Islet precursor cell (in vitro differentiated cells): ENCODE results near the gene COL7A1.
A peak's percentile ranks its signal among the peaks of the same experiment; 100 is the strongest.

Experiments used
- DNase-seq: peaks from one replicate; pipeline ENCODE4 v3.0.0-alpha.2; 2018

COL7A1 gene

GRCh38 chr3:48595075-48595525 lies at the start of gene COL7A1:
Gene COL7A1, minus strand, starts transcription at chr3:48595329. Its CDS starts 170 bp downstream, at chr3:48595159.
- no peak for DNase-seq

DNA sequence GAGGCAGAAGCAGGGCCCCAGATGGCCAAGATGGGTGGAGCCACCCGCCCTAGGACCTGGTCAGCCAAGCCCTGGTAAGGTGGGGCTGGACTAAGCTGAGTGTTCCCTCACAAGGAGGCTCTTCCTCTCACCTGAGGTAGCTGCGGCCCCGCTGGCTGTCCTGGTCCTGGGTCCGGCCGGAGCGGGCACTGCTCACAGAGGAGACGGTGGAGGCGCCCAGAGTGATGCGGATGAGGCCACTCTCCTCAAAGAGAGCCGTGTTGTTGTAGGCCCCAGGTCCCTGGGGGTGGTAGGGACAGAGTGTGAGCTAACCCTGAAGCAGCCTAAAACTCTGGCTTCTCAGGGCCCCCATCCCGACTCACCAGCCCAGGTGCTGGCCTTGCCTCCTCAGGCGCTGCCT lies 47.5 kb upstream of the COL7A1 start:
- no peak for DNase-seq

DNA sequence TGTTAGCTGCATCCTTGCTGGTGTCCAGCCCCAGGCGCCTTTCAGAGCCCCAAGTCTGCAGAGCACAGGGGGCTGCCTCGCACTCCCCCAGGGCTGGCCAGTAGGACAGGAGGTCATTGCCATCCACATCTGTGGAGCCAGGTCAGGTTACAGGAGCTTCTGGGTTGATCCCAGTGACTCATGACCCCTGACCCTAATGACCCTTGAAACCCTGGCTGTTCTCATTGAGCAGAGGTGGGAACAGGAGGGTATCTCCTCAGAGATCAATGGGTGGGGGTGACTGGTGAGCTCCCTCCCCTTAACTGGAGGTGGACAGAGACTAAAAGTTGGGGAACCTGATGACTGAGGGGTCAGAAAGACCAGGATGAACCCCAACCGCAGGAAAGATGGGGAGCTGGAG lies 46.3 kb upstream of the COL7A1 start:
- no peak for DNase-seq

DNA sequence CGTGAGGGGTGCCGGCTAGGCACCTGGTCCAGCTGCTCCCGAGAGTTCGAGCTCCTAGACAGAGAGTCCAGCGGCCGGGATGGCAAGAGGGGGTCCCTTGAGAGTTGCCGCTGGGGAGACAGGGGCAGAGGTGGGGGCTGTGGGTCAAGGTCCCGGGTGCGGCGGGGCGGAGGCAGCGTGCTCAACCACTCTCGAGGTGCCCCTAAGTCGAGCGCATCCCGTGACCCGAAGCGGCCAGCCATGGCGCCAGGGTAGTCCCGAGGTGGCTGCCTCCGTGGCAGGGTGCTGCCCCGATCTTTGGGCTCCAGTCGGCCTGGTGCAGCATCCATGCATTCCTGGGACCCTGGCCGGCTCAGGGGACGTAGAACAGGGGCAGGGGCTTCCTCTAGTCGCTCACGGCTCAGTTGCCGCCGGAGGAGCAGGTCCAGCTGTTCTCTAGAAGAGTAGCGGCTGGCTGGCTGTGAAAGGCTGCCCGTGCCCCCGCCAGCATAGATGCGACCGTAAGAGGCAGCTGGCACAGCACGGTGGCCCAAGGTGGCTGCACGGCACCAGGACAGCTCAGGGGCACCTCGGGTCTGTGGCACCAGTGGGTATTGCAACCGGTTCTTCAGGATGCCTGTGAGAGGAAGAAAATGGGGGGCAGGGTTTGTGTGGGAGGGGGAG lies 44.9 kb upstream of the COL7A1 start:
- DNase-seq: no peak

DNA sequence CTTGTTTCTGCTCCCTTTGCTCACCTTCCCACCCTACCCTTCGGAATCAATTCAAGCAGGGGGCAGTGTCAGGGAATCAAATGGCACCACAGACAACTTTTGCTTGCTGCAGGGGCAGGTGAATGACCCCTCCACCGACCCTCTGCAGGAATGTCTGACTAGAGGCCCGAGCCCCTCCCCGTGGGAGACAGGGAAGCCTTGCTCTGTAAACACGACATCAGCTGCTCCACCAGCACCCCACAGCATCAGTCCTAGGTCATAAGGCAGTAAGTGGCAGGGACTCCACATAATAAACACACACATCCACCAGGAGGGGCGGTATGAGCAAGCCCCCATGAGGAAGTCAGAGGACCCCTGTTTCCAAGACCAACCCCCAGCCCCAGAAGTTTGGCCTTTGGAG lies 42.2 kb upstream of the COL7A1 start:
- no peak for DNase-seq

DNA sequence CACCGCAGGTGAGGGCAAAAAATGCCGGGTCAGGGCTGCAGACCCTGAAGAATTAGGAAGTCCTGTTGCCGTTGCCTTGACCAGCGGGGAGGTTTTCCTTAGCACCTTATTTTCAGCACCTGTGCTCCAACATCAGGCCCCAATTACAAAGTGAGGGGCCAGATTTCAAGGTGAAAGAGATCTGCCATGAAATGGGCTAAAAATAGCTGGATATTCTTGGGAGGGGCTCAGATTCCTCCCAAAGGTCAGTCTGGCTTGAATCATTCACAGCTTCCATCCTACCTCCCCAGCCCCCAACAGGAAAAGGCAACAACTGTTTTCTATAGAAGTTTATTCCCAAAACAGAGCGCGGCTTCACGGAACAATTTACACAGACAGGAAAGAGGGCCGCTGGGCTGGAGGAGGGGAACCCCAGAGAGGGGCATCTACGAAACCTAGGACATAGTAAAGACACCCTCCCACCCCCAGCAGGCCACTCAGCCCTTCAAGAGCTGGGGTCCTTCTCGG lies 41.1 kb upstream of the COL7A1 start:
- no peak for DNase-seq

- peak; percentile 99 for DNase-seq
Observed at GRCh38 chr3:48635222-48636021, 40.3 kb upstream of the COL7A1 start, which contains the start of gene SLC26A6. Gene SLC26A6, minus strand, starts transcription at chr3:48635461. Its CDS starts 68 bp downstream, at chr3:48635393.

- peak; percentile 82 for DNase-seq
Observed at GRCh38 chr3:48634661-48635221, 39.6 kb upstream of the COL7A1 start.

GRCh38 chr3:48633743-48634142 lies 38.6 kb upstream of the COL7A1 start:
- DNase-seq: no peak

DNA sequence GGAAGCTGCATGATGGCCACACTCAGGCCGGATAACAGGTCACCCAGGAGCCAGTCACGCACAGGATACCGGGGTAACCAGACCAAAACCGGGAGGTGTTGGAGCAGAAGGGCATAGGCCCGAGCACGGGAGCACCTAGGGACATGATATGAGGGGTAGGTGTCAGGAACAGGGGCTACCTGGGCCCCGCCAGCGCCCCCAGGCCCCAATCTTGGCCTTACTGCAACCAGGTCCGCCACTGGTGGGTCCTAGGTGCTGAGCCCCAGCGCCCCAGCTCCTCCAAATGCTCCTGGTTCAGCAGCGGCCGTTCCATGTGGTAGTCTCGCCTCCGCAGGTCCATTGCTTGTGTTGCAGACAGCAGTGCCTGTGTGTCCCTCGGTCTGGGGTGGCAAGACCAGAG lies 38.1 kb upstream of the COL7A1 start:
- DNase-seq: no peak

DNA sequence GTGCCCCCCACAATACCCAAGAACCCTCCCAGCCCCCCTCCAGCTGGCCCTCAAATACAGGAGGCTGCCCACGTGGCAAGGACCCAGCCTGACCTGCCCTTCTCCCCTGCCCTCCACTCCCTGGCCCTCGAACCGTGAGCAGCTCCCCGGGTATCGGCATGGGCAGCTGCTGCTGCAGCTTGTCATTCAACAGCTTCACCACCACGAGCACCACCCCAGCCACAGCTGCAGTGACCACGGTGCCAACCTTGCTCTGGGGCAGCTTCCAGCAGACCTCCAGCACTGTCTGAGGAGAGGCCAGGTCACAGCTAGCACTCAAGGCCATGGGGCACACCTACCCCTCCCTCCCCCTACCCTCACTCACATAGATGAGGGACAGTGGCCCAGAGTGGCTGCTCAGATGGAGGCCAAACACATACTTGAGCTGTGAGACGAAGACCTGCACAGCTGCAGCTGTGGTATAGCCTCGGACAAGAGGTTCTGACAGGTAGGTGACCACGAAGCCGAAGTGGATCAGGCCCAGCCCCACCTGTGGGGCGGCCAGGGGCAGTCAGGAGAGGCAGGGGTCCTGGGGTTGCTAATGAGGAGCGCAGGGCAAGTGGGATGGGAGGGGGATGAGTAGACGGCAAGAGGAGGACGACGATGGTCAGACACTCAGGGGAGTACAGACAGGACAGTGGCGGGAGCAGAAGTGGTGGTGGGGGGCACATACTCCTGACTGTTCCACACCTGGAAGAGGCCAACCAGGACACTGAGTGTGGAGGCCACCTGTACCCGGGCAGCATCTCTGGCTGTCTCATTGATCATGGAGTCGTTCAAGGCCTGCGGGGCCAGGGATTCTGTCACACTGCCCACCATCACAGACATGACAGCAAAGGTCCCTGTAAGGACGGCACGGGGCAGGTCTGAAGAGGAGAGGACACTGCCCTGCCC lies 36.7 kb upstream of the COL7A1 start:
- no peak for DNase-seq

DNA sequence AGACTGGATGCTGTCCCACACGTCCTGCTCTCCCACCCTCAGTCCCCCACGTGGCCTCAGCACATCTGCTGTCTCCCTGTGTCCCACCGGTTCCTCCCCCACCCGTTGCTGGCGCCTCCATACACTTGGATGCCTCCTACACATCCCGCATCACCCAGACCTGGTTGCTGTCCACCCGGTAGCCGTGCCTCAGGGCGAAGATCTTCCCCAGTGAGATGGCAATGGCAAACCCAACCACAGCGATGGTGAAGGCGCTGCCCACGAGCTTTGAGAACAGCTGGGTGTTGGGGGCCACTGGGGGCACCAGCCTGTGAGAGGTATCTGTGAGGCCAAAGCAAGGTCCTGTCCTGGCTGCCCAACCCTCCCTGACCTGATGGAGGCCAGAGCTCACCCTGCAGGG lies 35.7 kb upstream of the COL7A1 start:
- no peak for DNase-seq

- no peak for DNase-seq
Observed at GRCh38 chr3:48630407-48630806, 35.3 kb upstream of the COL7A1 start.

- DNase-seq: no peak
Observed at GRCh38 chr3:48629894-48630293, 34.8 kb upstream of the COL7A1 start.

DNA sequence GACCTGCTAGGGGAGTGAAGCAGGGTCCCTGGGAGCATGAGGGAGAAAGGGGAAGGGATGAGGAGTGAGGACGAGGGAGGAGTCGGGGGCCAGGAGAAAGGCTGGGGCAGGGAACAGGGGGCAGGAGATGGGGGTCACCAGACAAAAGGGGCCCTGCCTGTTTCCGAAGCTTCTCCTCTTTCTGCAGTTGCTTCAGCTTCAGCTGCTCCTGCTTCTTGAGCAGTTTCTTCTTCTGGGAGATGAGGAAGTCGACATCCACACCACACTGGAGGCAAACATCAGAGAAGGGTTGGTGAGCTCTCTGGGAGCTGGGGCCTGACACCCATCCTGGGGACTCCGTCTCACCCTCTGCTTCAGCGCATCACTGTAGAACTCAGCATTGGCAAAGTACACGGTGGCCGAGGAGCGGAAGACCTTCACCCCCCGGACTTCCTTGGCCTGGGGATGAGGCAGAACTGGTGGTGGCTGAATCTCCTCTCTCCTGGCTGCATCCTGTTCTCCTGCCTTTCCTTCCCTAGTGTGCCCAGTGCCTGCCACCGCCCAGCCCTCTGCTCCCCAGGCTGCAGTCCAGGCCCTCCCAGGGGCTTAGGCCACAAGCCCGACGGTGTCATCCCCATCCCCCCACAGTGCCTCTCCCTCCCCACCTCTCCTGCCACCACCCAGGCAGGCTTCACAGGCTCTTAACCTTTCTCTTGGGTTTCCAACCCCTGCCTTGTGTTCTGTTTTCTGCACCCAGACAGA lies 33.3 kb upstream of the COL7A1 start:
- no peak for DNase-seq

DNA sequence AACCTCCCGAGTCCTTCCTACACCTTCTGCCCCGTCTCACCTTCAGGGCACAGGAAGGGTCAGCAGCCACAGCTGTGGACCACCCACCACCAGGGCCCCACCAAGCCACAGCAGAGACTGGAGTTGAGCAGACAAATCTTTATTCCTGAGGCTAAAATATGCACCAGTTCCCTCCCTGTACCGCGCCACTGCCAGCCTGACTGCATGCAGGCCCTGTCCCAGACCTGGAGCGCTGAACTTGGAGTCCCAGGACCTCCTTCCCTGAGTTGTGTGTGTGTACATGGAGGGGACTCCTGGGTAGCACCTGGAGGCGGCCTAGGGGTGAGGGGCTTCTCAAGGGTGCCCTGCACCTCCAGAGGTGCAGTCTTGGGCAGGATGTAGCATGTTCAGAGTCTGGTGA lies 30.5 kb upstream of the COL7A1 start:
- DNase-seq: no peak

DNA sequence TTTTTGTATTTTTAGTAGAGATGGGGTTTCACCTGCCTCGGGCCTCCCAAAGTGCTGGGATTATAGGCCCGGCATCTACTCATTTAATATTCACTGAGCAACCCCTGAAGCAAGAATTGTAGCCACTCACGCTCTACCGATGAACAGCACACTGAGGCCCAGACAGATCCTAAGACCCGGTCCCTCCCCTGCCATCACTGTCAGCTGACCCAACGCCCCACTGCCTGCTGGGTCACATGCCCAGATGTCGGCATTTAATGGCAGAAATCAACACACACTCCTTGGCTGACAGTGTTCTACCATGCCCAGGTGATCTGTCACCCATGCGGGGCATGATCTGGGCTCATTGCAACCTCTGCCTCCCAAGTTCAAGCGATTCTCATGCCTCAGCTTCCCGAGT lies 29.6 kb upstream of the COL7A1 start:
- no peak for DNase-seq

DNA sequence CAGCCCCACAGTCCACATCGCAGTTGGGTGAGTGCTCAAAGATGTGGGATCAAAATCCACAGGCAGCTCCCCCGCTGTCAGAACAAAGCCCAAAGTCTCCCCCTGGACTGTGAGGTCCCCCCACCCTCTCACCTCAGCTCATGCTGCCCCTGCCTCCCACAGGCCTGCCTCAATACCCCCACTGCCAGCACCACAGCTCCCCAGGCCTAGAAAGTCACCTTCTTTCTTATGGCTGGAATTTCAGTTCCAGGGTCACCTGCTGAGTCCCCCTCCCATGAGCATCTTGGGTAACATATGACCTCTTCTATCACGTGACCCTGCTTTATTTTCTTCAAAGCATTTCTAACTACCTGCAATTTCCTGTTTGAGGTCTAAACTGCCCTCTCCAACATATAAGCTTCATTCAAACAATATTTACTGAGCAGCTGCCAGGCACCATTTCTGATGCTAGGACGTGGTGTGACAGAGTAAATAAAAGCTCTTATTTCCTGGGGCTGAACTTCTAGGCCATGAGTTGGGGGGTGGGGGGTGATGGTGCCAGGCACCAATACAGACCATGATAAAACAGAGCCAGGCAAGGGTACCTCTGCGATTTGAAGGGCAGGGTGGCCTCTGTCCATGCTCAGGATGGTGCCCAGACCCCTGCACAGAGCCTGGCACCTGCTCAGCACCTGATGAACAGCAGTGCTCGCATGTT lies 28.9 kb upstream of the COL7A1 start:
- no peak for DNase-seq

DNA sequence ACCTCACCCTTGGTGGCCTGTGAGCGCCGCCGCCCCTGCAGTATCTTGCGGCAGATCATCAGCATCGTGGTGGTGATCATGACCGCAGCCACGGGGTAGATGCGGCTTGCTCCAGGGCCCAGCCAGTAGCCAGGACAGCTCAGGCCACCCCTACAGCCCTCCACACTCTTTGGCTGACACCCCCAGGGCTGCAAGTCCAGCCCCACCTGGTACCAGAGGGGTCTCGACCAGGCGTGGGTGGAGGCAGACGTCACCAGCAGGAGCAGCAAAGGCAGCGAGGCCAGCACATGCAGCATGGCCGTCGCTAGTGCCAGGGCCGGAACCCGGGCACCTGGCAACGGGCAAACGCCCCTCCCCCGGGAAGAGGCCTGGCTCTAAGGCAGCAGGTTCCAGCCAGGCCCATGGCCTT lies 26.3 kb upstream of the COL7A1 start, which contains the start of gene TMEM89:
TSS of gene TMEM89 (minus strand) at position 309 of the 409 bp plus-strand sequence. CDS start at position 296, 13 bp downstream.
- DNase-seq: no peak

- DNase-seq: no peak
Observed at GRCh38 chr3:48619541-48620524, 24.7 kb upstream of the COL7A1 start.
